Measurements from ENCODE around the gene CCL15.

DNA sequence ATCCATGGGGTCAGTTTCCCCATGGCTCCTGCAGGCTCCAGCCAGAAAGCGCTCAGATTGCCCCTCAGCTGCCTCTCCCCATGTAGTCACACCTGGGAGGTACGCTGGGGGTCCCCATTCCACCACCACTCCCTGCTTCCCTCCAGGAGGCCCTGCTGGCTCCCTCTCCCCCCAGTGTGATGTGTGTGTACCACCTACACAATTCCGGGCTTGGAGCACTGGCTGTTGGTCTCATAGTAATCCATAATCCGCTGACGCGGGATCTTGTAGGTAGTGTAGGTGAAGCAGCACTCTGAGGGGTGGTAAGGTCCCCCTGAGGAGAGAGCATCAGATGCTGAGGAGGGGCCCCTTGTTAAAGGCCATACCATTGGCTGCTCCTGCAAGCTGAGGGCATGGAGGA is 17.2 kb downstream of the CCL15 start:
- TF ChIP-seq TEAD4 (CRISPR knock-in tag; IDR thresholded peaks at IDR 0.05) (no peak), CTCF (IDR thresholded peaks at IDR 0.05) (no peak), IRF2 (CRISPR knock-in tag; IDR thresholded peaks at IDR 0.05; ENCODE audit: borderline replicate concordance, low read depth) (no peak)

All from WTC11 (cell line).